ENCODE results near the gene LRRC71.

Gene LRRC71

DNA sequence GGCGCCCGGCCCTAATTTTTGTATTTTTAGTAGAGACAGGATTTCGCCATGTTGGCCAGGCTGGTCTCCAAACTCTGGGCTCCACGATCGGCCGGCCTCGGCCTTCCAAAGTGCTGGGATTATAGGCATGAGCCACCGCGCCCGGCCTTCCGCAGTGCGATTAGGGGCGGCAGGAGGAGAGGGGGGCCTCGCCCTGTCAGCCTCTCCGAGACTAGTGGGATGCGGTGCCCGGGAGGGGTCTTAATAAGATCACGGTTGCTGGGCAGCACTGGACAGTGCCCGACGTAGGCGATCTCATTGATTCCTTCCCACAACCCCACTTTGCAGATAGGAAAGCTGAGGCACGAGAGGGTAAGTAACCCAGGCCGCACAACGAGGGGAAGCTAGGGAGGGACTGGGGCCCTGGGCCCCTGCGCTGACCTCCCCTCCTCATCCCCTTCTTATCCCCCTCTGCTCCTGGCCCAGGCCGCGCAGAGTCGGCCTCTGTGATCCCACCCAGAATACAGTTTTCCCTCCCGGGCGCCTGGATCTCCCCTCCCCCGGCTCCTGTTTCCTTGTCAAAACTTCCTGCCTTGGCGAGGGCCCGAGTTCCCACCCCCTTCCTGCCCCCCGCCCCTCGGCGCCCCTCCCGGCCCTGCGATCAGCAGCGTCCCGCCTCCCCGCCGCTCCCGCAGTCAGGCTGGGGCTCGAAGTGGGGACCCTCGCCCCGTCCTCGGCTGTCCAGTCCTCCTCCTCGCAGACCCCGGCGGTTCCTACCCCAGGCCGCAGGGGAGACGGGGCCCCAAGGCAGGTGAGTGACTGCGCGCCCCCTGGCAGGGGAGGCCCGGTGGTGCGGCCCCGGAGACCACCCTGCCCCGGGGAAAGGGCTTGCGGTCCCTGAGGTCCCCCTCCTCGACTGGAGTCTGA lies 27.1 kb upstream of the LRRC71 start, which contains the start of gene PEAR1:
Gene PEAR1, plus strand, starts transcription at position 671 of the 906 bp plus-strand sequence. CDS start 10,209 bp downstream, outside the sequence.
- no peak within 1 kb of the TSS for H3K27ac ChIP-seq
- TF ChIP-seq, protein P1, sequence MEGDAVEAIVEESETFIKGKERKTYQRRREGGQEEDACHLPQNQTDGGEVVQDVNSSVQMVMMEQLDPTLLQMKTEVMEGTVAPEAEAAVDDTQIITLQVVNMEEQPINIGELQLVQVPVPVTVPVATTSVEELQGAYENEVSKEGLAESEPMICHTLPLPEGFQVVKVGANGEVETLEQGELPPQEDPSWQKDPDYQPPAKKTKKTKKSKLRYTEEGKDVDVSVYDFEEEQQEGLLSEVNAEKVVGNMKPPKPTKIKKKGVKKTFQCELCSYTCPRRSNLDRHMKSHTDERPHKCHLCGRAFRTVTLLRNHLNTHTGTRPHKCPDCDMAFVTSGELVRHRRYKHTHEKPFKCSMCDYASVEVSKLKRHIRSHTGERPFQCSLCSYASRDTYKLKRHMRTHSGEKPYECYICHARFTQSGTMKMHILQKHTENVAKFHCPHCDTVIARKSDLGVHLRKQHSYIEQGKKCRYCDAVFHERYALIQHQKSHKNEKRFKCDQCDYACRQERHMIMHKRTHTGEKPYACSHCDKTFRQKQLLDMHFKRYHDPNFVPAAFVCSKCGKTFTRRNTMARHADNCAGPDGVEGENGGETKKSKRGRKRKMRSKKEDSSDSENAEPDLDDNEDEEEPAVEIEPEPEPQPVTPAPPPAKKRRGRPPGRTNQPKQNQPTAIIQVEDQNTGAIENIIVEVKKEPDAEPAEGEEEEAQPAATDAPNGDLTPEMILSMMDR (conservative IDR thresholded peaks at IDR 0.05) = no peak

DNA sequence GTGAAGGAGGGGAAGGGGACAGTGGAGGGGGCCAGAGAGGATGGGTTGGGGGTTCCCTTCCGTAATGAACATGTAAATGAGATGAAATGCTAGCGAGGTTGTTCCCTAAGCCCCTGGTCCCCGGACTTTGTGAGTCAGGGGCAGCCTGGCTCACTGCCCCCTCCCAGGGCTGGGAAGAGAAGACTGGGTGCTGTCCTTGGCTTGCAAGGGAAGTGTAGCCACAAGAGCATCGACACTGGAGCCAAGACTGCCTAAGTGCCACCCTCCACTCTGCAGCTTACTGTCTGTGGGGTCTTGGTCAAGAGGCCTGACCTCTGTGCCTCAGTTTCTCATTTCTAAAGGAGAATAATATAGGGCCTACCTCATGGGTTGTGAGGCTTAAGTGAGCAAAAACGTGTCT lies 26.4 kb upstream of the LRRC71 start:
- TF ChIP-seq, protein P1 (conservative IDR thresholded peaks at IDR 0.05) = no peak
- no peak overlapping the region for H3K27ac ChIP-seq

DNA sequence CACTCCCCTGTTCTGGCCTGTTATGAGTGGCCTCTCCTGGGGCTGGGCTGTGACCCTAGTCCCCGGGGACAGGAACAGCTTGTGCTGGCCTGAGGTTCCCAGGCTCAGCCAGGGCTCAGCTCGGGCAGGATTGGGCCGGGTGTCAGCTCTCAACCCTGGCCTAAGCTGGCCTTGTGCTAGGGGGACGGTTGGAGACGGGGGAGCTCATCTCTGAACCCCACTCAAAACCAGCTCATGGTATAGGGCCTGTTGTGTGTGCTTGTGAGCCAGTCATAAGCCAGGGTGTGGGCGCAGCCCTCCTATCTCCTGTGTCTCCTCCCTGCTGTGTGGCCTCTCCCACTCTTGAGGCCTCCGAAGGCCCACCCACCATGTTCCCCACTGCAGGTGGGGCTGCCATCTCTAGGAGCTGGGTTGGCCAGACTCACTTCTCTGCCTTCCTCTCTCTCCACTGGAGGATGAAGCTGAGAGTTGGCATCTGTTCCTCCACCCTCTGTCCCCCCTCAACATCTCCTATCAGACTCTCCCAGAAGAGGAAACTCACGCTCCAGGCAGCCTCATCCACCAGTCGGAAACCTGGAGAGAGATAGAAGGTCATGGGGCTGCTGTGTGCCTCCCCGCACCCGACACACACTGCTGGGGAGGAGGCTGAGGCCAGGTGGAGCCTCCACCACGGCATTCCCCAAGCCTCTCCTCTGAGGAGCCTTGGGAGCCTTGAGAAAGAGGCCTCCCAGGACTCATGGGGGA lies 25.5 kb upstream of the LRRC71 start:
- TF ChIP-seq, protein P1 (conservative IDR thresholded peaks at IDR 0.05) = no peak
- H3K27ac ChIP-seq = no peak overlapping the region

DNA sequence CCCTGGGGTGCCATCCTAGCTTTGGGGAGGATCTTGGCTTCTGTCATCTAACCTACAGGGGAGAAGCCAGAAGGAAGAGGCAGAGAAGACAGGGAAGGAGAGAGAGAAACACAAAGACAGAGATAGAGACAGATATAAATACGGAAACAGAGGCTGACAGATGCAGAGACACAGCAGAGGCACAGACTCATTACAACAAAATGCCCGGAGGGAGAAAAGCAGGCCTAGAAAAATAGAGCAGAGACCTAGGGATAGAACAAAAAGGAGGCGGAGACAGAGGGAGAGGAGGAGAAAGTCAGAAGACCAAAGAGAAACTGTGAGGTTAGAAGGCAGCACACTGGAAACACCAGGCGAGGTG lies 25.0 kb upstream of the LRRC71 start:
- H3K27ac ChIP-seq = no peak overlapping the region

DNA sequence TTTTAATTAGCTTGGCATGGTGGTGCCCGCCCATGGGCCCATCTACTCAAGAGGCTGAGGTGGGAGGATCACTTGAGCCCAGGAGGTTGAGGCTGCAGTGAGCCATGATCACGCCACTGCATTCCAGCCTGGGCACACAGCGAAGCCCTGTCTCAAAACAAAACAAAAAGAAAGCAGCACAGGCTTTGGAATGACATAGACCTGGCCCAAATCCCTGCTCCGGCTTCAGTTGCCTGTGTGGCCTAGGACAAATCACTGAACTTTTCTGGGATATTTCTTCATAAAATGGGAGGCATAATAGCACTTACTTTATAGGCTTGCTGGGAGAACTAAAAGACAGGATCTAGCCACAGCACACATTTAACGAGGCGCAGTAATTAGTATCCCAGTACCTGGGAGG lies 24.5 kb upstream of the LRRC71 start:
- no peak overlapping the region for H3K27ac ChIP-seq
- TF ChIP-seq, protein P1 (conservative IDR thresholded peaks at IDR 0.05) = no peak

More for the DNA sequence above, 25.0 kb upstream of the LRRC71 start:
- TF ChIP-seq, protein P1 (conservative IDR thresholded peaks at IDR 0.05) = no peak

DNA sequence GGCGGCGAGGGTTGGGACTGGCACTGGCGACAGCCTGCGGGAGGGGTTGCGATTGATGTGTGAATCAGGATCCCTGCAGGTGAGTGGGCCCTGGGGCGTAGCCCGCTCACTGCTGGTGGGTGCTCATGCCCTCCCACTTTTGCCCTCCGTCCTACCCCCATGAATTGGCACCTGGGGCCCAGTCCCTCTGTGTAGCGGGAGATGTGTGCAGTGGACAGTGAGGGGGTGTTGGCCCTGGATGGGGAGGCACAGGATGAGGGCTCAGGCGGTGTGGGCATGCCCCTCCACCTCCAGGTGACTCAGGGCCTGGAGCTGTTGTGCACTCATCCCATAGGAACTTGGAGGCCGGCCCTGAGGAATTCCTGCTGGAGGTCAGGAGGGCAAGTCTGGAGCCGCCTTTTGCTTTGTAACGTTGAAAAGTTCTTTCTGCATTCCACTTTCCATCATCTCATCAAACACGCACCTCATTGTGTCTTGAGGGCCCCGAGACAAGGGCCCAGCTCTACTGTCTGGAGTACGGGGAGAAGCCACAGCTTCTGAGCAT lies 23.9 kb upstream of the LRRC71 start:
- H3K27ac ChIP-seq = no peak overlapping the region
- TF ChIP-seq, protein P1 (conservative IDR thresholded peaks at IDR 0.05) = no peak
